HG03432 (cell line): ENCODE results near the gene SLC35D3.
A peak's percentile ranks its signal among the peaks of the same experiment; 100 is the strongest.
"Not testable (repeated sequence)": the region's sequence is repeated elsewhere in the genome, so short reads cannot be mapped to it uniquely, and the experiment has no call there.

Source experiments
- ATAC-seq: cut with Tn5 transposase; IDR thresholded peaks from one replicate; pipeline ENCODE4 v1.9.1; 2021; ENCODE audit warnings: mild to moderate bottlenecking, moderate library complexity; ENCODE audit not compliant: unreplicated experiment

The SLC35D3 gene

DNA sequence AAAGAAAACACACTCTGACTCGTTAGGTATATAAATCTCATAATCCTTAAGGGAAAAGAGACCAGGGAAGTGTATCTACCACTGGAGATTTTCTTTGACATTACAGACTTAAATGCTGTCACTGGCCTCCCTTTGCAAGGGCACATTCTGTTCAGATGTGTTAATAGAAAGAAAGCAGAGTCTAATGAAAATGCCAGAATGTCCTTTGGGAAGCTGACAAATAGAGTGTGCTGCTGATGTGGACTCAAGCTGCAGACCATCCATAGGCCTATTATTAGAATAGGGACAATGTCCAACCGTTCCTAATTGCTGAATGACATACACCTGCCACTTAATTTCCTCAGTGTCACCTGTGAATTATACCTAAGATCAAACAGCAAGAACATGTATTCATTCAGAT, 41.2 kb downstream of the SLC35D3 start:
- ATAC-seq, result no peak

GRCh38 chr6:136964398-136964797, 42.3 kb downstream of the SLC35D3 start:
- no peak for ATAC-seq

- peak; percentile 94 for ATAC-seq
Measured at GRCh38 chr6:136967876-136968752, 46.0 kb downstream of the SLC35D3 start.

GRCh38 chr6:136968837-136969236, 46.7 kb downstream of the SLC35D3 start:
- no peak for ATAC-seq

DNA sequence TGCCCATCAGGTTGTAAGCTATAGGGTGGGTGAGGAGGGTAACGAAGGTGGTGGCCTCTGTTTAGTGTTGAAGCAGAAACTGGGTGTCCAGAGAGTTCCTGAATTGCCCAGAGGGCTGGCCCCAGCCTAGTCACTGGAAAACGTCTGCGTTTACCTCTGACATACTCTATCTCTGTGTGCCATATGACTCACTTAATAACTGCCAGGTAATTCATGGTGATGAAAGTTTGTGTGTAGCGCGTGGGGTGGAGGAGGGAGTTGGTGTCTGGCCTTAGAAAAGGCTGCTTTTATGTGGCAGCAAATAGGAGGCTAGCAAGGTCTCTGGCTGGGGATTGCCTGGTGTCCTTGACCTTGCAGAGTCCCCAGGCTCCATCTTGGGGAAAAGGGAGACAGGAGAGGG, 47.3 kb downstream of the SLC35D3 start:
- no peak for ATAC-seq

DNA sequence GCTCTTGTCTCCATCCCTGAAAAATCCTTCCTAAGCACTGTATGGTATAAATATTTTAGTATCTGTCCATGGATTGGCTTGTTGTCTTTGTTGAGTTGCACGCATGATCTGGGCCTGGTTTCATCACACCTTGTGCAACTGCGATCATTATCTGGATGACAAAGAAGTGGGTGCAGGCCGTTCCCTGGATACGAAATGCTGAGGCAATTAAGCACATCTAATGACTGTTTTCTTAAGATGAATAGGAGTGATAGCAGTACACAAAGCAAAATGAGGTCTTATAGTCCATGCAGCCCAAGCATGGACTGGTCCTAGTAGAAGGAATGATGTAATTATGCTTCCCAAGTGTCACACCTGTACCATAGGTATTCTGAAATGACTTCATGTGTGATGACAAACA, 47.8 kb downstream of the SLC35D3 start:
- ATAC-seq, result no peak

DNA sequence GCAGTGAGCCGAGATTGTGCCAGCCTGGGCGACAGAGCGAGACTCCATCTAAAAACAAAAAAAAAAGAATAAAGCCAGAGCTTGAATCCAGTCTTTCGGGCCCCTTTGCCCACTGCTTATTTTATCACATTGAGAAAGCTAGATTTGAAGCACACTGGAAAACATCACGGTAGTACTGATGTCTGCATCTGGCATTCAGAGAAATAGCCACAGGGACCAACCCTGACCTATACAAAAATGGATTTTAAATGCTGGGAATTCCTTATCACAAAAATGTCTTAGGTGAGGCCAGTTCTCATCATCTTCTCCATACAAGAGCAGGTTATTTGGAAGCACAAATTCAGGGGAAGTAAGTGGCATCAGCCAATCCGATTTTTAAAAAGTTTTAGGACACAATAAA, 49.5 kb downstream of the SLC35D3 start:
- ATAC-seq, result no peak

DNA sequence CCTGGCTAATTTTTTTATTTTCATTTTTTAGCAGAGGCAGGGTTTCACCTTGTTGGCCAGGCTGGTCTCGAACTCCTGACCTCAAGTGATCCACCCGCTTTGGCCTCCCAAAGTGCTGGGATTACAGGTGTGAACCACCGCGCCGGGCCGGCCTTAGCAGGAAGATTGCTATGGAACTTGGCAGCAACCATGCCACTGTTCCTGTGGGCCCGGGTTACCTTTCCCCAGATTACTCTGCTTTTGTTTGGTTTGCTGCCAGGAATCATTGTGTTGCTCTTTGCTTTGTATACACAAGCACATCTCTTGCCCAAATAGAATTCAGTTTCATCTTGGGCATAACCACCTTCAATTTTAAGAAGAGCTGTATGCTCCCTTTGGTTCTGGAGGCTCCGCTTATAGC, 51.7 kb downstream of the SLC35D3 start:
- not testable (repeated sequence) for ATAC-seq
